ENCODE data around the gene TESPA1.

Gene TESPA1, protein sequence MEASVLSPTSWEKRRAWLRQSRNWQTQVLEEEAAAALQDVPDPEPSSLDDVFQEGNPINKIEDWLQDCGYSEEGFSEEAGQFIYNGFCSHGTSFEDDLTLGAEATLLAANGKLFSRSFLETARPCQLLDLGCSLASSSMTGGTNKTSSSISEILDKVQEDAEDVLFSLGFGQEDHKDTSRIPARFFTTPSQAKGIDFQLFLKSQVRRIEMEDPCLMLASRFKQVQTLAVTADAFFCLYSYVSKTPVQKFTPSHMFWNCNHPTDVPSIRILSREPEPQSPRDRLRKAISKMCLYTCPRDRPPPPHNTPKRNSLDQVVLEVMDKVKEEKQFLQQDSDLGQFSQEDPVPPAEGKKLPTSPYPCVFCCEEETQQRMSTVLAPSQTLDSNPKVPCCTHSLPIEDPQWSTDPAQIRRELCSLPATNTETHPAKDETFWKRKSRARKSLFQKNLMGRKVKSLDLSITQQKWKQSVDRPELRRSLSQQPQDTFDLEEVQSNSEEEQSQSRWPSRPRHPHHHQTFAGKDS

DNA sequence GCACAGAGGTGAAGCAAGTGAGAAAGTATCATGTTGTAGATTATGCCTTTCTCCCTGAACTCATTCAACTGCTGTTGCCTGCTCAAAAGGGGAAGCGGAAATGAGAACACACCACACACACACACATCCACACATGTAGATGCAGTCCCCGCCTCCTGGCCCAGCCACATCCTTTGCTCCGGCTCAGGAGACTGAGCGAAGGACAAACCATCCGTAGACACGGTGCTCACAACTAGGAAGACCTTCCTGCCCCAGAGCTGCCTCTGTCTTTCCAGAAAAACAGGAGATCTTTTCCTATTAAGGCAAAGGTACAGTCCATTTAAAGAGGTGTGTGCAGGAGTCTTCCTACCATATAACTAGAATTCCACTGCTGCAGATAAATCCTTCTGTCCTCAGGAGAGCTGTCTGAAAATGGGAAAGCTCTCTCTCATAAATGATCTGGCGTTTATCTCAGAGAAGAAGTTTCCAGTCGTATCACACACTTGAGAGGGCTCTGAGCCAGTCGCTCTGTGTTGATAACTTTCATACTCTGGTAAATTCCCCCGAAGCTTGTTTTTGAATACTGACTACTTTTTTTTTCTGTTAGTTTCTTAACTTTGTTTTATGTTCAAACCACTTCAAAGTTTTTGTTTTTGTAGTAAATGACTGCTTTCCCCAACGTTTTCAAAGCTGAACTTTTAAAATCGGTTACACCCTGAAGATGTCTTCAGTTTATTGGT is at the start of gene TESPA1:
Gene TESPA1 (minus strand): TSS at position 105 of the 719 bp plus-strand sequence. CDS start 10,200 bp downstream, outside the sequence.
- in situ Hi-C loops (cut with MboI; ENCODE audit: low sequenced_read_pairs): no loop called here

DNA sequence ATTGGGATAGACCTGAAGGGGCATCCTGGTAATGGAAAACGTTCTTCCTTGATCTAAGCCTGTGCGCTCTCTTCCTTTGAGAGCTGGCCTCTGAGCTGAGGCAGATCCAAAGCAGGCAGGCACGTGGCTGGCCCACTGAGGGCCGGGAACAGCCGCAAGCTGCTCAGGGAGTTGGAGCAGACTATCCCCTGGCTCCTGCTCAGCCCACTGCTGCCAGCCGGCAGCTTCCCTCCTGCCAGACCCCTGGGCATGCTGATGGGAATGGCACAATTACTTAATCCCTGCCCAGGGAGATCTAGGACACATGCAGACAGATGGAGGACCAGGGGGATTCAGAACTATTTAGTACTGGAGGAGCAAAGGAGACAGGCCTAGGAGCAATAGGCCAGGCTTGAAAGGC is 49.7 kb upstream of the TESPA1 start:
- in situ Hi-C loops (cut with MboI; ENCODE audit: low sequenced_read_pairs): no loop called here

DNA sequence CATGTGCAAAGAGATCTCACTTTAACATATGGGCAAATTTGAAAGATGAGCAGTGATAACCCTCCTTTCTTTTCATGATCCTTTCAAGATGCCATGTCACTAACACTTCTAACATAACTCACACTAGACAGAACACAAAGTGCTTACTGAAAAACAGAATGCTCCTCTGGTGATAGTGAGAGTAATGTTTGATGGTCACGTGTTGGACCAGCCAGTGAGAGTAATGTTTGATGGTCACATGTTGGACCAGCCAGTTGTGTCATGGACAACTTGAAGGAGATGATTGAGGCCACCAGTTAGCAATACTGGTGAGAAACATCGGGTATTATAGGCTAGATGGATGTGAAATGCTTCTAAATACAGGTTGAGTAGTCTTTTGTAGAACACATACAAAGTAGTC is 40.9 kb upstream of the TESPA1 start:
- in situ Hi-C loops (cut with MboI; ENCODE audit: low sequenced_read_pairs): no loop called here

DNA sequence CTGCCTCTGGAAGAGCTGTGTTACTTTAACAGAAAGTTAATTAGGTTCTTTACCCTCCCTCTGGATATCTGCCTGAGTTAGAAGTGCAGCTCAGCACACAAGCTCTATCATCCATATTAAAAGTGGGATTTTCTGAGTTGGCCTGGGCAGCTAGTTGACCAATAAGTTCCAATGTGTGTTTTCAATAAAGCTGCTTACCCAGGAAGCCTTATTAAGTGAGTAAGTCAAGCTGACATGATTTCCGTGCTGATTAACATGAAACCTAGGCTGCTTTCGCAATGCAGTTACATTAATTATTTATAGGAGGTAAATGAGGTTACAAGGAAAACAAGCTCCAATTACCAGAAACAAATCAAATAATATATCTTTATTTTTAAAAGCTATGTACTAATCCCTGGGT is 40.0 kb upstream of the TESPA1 start:
- in situ Hi-C loops (cut with MboI; ENCODE audit: low sequenced_read_pairs): no loop called here

DNA sequence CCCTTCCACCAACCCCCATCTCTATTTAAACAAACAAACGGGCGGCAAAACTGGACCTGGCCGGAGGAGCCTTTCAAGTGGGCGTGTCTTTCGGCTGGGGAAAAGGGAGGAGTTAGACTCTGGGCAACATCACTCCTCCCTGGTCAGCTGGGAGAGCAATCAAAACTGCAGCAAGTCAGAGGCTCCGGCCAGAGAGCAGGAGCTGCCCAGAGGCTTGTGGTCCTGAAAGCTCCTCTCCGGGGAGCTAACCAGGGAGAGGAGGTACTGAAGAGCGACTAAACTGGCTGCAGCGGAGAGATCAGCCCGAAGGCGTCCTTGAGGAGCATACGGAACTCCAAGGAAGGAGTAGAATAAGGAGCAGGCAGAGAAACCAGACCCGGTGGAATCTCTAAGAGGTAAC is 35.2 kb upstream of the TESPA1 start, which contains the start of gene NEUROD4:
Gene NEUROD4 (plus strand): TSS at position 191 of the 400 bp plus-strand sequence. CDS start 6,466 bp downstream, outside the sequence.
- in situ Hi-C loops (cut with MboI; ENCODE audit: low sequenced_read_pairs): no loop called here

DNA sequence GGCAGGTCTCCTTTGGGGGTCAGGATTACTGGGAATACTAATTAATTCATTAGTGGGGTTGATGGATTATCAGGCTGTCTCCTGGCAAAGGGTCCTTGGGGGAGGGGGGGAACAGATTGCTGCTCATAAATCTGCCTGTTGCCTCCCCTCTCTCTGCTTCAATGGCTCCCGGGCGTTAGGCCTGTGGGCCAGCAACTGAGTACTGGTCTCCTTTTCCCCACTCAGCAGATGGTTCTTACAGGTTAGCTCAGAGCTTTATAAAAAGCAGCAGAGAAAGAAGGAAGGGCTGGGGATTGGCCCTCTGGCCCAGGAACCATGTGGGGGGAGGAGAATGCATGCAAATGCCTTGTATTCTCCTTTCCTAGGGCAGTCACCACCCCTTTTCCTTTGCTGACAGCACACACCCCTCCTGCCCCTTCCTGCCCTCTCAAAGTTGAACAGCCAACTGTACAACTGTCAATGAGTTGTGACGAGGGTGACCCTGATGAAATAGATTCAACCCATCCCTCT is 32.9 kb upstream of the TESPA1 start:
- in situ Hi-C loops (cut with MboI; ENCODE audit: low sequenced_read_pairs): no loop called here

DNA sequence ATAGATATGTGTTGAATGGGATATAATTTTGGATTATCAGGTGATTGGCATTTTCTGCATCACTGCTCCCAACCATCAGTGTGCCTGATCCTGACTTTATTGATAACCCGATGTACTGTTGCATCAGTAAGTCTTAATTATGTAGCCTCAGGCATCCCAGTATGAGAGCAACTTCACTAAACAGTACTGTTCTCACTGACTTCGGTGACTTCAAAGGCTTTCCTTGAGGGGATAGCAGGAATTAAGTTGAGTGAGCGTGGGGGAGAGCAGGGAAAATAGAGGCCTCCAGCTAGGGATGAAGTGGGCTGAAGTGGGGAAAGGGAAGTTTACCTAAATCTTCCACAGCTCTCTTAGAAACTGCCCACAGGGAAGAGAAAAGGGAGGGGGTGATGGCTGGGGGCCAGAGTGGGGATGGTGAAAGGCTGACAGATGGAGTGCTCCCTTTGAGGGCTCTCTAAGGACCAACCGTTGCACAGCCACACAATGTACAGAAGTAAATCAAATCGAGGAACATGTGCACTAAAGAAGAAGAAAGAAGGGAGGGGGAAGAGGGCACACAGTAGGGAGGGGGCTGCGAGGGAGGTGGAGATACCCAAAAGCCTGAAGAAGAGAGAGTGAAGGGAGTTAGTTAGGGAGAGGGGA is 24.5 kb upstream of the TESPA1 start:
- in situ Hi-C loops (cut with MboI; ENCODE audit: low sequenced_read_pairs): no loop called here

DNA sequence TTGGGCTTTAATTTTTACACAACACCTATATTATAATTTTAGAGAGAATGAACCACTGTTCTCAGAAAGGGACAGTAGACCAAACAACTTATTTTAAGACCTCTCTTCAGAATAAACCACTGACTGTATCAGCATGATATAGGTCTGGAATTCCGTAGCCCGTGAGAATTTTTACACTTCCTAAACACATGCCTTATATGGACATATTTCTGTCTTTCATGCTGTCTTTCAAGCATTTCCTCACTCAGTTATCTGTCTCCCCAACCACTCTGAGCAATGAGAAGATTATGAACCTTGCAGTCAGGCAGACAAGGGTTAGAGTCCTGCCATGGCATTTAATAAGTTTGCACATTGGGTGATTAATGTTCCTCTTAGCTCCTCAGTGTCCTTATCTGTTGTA is 17.8 kb upstream of the TESPA1 start:
- in situ Hi-C loops (cut with MboI; ENCODE audit: low sequenced_read_pairs): no loop called here

DNA sequence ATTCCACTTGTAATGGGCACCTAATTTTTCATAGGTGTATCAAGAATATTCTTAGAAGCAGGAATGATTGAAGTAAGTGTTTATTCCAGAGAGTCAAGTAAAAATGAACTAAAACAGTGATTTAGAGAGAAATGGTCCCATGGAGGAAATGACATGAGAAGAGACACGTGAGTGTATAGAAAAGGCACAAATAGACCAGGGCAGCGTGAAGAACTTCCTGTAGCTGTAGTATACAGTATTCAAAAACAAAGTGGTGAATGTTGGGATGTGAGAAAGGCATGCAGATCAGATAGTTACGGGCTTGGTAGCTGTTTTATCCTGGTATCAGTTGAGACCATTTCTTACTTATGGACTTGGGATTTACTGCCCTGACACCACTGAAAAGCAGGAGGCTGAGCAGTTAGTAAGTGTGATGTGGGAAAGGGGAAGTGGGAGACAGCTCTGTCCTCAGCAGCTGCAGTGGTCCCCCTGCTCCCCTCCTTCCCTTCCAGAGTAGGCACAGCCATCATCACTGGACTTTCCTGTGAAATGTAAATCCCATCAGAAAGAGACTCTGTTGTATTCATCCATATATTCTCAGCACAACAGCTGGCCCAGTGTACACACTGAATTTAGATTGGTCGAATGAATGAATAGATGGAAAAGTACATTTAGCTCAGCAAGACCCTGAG is 16.8 kb upstream of the TESPA1 start:
- in situ Hi-C loops (cut with MboI; ENCODE audit: low sequenced_read_pairs): no loop called here

DNA sequence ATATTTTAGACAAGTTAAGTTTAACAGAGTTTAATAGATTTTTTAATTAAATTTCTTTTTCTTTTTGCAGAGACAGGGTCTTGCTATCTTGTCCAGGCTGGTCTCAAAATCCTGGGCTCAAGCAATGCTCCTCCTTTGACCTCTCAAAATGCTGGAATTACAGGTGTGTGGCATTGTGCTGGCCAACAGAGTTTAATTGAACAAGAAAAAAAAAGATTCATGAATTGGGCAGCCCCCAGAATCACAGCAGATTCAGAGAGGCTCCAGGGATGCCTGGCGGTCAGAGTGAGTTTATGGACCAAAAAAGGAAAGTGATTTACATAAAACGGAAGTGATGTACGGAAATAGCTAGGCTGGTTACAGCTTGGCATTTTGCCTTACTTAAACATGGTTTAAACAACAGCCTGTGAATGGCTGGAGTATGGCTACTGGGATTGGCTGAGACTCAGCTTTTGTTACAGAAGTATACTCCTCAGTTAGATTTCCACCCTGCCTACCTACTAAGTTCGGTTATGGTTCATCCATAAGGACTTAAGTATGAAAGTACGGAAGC is 14.5 kb upstream of the TESPA1 start:
- in situ Hi-C loops (cut with MboI; ENCODE audit: low sequenced_read_pairs): no loop called here

DNA sequence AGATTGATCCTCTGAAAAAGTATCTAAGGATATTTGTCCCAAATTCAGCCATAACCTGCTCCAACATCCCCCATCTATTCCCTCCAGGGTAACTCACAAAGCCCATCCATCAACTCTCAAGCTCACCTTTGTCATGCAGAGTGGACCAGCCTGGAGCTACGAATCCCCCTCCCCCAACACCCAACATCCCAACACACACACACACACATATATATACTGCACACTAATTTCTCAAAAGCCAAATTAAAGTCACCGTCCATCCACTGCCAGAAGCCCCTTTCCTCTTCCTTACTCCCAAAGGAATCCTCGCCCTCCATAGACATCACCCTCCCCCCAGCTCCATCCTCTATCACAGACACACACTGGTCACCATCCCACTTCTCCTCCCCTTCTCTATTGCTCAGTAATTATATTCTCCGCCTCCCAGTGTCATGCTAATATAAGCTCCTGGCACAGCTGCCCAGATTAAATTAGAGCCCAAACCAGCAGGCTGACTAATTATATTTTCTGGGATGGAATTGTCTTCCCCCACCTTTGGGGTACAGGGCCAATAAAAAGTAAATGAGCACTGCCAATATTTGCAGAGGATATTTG is 13.5 kb upstream of the TESPA1 start:
- in situ Hi-C loops (cut with MboI; ENCODE audit: low sequenced_read_pairs): no loop called here

DNA sequence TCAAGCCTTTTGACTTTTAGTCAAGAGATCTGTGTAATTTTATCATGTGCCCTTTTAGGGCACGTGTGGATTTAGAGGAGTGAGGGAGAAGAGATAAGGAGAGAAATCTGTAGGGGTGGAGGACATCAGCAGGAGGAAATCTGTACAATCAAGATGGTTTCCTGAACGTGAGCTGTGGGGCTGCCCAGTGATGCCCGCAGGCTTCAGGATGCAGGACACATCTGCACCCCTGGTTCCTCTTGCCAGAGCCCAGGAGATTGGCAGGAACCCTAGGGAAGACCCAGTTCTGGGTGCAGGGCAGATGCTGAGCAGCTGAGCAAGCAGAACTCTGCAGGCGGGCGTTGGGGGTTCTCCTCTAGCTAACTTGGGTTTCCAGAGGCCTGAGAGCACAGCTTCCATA is 11.6 kb upstream of the TESPA1 start:
- in situ Hi-C loops (cut with MboI; ENCODE audit: low sequenced_read_pairs): no loop called here

DNA sequence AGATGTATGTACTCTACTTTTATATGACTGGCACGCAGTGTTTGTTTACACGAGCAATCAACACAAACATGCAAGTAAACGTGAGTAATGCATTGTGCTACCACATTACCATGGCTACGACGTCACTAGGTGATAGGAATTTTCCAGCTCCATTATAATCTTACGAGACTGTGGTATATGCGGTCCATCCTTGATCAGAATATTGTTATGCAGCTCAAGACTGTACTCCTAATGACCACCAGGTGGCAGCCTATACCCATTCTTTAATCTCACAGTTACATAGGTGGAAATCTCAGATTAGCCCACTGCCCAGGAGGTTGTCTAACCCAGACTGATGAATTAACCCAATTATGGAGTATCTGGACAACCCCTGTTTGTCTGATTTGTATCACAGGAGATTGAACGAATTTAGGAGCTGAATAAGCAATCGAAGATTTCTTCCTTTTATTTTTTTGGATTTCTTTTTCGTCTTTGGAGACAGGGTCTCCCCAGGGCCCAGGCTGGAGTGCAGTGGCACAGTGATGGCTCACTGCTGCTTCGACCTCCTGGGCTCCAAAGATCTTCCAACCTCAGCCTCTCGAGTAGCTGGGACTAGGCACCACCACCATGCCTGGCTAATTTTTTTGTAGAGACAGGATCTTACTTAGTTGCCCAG is 8.7 kb upstream of the TESPA1 start:
- in situ Hi-C loops (cut with MboI; ENCODE audit: low sequenced_read_pairs): loop anchor here (5.0 kb wide), 1 partner anchor 74 kb away; no protein-coding TSS in a partner anchor

DNA sequence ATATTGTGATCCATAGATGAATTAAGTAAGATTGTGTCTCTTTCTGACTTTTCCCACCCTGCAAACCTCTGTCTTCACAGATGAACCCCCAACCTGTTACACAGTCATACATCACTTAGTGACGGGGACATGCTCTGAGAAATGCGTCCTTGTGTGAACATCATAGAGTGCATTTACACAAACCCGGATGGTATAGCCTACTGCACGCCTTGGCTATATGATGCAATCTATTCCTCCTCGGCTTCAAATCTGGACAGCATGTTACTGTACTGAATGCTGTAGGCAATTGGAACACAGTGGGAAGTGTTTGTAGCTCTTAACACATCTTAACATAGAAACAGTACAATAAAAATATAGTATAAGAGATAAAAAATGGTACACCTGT is 7.4 kb upstream of the TESPA1 start:
- in situ Hi-C loops (cut with MboI; ENCODE audit: low sequenced_read_pairs): loop anchor here (5.0 kb wide), 1 partner anchor 75 kb away; no protein-coding TSS in a partner anchor

DNA sequence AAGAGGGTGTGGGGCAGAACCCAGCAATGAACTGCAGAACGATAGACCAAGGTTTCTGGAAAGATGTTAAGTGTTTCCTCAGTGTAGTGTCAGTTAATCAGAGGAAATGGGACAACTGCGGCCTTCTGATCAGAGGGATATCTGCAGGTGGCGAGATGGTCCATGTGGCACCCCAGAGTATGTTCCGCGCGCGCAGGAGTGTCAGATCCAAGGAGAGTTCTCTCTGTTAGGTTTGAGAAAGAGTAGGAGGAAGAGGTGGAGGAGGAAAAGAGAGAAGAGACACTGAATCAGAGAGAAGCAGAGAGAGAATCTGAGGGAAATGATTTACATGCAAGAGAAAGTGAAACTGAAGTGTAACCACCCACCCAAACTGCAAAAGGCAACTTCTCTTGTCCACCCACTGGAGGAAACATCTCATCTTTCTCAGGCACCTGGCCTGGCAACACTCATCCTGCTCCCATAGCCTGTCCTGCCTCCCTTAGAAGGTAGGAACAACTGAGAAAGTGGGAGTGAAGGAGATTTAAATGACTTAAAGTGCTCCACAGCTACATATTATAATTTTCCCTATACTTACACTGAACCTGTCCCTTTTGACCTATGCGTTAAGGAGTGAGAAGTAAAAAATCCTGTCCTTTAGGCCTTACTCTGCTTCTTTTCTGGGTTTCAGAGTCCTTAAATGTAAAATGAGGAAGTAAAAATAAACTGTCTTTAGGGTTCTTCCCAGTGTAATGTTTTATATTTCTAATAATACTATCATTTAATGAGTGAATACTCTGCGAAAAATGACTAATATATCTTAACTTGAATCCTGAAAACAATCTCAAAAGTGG is 6.8 kb upstream of the TESPA1 start:
- in situ Hi-C loops (cut with MboI; ENCODE audit: low sequenced_read_pairs): loop anchor here (5.0 kb wide), 1 partner anchor 76 kb away; no protein-coding TSS in a partner anchor

DNA sequence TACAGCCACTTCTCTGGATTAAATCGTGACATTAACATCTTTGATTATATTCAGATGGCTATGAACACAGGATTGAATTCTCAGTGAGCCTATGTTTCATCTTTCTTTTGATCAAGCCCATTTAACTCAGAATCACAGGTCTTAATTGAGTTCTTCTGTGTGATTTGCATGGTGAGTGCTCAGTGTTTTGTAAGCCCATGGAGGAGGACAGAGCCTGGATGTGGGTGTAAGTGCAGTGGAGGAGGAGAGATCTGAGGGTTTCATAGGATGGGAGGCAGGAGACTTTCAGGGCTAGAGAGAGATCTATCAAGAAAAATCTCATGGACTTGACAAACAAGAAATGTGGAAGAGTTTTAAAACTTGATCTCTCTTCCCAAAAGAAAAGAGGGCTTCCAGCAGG is 5.3 kb upstream of the TESPA1 start:
- in situ Hi-C loops (cut with MboI; ENCODE audit: low sequenced_read_pairs): loop anchor here (5.0 kb wide), 1 partner anchor 77 kb away; no protein-coding TSS in a partner anchor

DNA sequence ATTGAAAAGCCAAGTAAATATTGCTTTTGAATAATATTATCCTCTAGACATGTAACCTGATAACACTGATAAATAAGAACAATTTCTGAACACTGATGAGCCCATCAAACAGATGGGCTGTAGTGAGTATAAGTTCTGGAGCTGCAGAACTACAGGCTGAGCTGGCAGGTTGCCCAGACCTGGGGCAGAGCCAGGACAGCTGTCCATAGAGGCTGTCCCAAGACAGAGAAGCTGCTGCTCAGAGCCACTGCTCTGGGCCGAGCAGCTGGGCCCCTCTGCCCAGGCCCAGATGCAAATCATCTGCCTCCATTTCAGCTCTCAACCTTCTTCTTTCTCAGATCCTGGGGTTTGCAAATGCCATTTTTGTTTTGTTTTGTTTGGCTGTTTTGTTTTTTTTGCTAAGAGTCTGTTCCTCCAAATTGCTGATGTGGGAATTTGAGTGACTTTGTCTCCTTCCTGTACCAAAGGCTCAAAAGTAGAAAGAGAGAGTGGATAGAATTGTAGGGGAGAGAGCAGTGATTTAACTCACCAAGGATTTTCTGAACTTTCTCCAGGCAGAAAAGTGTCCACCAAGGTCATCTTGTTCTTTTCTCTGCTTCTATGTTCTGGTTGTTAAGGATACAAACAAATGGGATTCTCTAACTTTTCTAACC is 4.0 kb upstream of the TESPA1 start:
- in situ Hi-C loops (cut with MboI; ENCODE audit: low sequenced_read_pairs): no loop called here

Measured in HL-60/S4 (cell line).